ENCODE data around the gene OTUD3.
"Not testable (repeated sequence)": the region's sequence is repeated elsewhere in the genome, so short reads cannot be mapped to it uniquely, and the experiment has no call there.

The OTUD3 gene

DNA sequence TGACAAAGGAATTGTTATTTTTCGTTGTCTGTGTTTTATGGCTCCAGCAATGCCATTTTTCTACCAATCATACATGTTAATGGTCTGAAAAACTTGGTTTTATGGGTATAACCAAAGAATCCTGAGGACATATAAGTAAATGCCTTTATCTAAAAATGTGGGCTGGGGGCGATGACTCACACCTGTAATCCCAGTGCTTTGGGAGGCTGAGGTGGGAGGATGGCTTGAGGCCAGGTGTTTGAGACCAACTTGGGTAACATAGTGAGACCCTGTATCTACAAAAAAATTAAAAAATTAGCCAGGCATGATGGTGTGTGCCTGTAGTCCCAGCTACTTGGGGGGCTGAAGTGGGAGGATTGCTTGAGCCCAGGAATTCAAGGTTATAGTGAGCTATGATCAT is 12.7 kb upstream of the OTUD3 start:
- not testable (repeated sequence) for DNase-seq

DNA sequence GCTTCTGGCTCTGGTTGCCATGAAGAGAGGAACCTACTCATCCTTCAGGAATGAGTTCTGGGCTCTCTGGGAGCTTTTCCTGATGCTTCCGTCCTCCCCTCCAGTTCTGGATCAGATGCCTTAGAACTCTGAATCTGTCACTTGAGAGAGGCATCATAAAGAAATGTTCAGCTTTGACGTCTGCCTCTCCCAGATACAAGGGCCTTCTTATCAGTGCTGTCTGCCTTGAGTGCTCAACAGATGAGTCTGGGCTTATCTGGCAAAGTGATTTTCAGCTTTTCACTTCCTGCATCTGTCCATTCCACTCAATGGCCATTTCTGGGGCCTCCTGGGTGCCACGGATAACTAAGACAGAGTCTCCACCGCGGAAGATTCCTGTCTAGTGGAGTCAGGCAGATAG is 12.3 kb upstream of the OTUD3 start:
- DNase-seq: no peak

DNA sequence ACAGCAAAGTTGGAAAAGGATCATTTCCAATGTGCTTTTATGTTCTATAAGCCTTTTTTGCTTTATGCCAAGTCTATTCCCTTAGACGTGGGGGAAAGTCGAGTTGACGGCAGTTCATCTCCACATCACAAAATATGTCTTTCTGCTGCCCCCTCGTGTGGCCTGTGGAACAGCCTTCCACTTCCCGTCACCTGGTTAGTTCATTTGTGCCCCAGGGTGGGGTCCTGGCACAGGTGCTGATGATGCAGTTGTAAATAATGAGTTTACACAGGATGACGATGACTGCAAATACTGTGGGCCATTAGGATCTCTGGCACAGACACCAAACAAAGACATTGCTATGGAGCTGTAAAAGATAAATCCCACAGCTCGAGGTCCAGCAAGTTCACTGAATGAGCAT is 10.0 kb upstream of the OTUD3 start:
- DNase-seq: no peak

GRCh38 chr1:19877181-19877750 is 4.9 kb upstream of the OTUD3 start:
- DNase-seq: no peak

- no peak for DNase-seq
These were observed 4.2 kb upstream of the OTUD3 start for GRCh38 chr1:19877821-19878636.

DNA sequence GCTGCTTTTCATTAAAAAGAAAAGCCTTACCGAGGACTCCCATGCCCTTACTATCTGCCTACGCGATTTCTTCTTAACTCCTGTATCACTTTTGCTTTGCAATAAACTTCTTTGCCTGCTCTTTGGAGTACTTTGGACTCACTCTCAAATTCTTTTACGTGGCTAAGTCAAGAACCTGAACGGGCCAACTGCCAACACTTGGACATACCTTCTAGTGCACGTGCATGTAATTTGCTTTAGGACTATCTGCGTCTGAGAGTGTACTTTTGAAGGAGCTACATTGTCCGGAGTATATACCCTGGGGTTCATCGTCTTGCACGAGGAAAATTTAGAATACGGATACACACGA is 3.6 kb upstream of the OTUD3 start:
- DNase-seq: no peak

GRCh38 chr1:19879227-19879626 is 3.0 kb upstream of the OTUD3 start:
- no peak for DNase-seq

GRCh38 chr1:19879661-19880060 is 2.5 kb upstream of the OTUD3 start:
- no peak for DNase-seq

- DNase-seq: not testable (repeated sequence)
These were observed 1.4 kb upstream of the OTUD3 start for GRCh38 chr1:19880841-19881240.

DNA sequence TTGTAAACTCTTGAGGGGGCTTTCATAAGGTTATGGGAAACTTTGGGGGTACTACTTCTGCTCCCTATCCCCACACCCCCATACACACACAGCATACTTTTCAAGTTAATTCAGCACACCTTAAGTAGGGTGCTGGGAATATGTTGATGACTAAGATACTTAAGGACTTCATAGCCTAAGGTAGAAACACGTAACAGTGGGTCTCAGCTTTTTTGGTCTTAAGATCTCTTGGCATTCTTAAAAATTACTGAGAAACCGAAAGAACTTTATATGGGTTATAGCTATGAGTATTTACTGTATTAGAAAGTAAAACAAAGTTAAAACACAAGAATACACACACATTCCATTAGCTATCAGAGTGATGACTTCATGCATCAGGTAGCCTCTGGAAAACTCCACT is 2.1 kb downstream of the OTUD3 start:
- DNase-seq: no peak

- no peak for DNase-seq
These were observed 3.6 kb downstream of the OTUD3 start for GRCh38 chr1:19885821-19886220.

DNA sequence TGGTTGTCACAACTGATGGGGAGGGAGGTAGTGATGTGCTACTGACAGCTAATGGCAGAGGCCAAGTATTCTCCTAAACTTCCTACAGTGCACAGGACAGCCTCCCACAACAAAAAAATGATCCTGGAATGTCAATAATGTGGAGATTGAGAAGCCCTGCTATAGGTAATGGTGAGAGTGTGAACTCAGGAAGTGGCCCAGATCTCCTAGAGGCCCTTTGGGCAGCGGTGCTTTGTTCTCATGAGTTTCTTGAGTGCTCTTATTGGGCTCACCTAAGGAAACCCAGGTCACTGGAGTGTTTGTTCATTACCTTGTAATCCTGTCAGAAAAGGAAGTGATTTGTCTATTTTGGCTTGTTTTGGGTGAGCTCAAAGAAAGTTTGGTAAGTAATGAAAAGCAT is 5.9 kb downstream of the OTUD3 start:
- DNase-seq: no peak

- no peak for DNase-seq
These were observed 7.5 kb downstream of the OTUD3 start for GRCh38 chr1:19889656-19890055.

DNA sequence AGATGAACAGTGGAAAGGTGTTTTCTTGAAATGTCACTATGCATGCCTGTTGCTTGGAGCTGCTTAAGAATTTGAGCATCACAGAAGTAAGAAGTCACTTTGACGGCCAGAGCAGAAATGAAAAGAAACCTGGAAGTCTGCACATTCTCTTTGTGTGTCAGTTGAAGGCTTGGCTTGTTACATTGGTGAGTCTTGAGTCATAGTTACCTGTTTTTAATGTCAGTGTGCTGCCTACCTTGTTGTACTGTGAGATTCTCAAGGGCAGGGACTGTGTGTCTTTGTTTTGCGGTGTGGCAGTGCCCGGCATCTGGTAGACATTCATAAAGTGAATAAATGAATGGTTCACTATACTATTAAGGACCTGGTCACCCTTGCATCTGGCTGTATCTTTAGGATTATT is 9.9 kb downstream of the OTUD3 start:
- DNase-seq: no peak

DNA sequence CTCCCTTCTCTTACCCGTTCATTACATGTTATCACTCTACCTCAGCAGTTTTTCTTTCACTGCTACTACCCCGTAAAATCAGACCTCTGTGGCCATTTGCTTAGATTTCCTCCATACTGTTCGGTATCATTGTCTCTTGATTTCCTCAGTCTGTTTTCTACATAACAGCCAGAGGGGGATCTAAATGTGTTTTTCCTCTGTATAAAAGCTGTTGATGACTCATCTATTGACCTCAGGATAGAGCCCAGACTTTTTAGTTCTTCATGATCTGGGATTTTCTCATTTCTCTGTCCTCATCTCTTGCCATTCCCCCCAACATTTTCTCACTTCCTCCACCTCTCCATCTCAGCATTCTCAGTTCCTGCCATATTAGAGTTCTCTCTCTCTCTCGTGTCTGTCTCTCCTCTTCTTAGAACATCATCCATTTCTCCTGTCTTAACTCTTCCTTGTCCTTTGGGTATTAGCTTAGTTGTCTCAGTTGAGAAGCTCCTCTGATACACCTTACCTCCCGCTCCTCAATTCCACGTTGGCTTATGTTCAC is 10.5 kb downstream of the OTUD3 start:
- no peak for DNase-seq

- no peak for DNase-seq
These were observed 11.5 kb downstream of the OTUD3 start for GRCh38 chr1:19893687-19894086.

DNA sequence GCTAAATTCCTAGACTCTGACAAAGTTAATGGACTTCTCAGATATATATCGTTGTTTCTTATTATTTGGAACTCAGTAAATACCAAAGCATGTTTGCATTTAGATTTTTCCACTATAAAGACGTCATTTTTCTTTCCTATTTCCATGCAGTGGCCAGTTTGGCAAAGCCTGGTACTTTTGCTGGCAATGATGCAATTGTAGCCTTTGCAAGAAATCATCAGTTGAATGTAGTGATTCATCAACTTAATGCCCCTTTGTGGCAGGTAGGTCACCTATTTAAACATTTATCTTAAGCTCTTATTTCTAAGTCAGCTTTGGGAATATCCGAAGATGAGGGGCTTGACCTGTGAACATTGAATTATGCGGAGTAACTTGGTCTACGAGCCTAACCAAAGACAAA is 12.0 kb downstream of the OTUD3 start:
- no peak for DNase-seq

DNA sequence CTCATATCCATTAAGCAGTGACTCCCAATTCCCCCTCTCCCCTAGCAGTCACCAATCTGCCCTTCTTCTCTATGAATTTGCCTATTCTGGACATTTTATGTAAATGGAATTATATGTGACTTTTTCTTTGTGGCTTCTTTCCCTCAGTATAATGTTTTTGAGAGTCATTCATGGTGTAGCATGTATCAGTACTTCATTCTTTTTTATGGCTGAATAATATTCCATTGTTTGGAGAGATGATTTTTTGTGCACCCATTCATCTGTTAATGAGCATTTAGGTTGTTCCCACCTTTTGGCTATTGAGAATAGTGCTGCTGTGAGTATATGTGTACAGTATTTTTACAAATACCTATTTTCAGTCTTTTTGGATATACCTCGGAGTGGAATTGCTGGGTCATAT is 19.5 kb downstream of the OTUD3 start:
- DNase-seq: no peak

DNA sequence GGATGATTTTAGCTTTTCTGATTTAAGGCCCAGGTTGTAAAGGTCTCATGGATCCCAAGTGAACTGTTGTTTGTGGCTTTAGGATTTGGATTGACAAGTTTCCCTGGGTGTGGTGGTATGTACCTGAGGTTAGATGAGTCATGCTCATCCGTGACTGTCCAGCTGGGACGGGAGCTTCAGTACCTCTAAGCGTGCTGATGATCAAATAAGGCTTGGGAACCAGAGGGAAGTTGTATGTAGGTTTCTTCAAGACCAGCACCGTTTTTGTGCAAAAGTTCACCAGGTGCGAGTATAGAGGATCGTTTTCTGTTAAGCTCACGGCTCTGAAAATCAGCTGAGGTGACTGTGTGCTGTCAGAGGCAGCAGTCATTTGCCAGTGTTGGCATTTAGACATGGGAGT is 21.4 kb downstream of the OTUD3 start:
- no peak for DNase-seq

DNA sequence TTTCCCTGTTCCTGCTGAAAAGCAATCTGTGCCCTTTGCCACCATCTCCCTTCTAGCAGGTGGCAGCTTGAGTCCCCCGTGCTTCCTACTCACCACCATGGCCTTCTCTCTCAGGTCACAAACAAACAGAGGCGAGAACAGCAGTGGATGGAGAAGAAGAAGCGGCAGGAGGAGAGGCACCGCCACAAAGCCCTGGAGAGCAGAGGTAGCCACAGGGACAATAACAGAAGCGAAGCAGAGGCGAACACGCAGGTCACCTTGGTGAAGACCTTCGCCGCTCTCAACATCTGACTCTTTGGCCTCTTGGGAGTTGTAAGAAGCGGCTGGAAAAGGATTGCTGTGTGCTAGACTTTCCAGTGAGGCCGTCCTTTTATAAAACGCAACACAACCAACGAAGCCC is 25.3 kb downstream of the OTUD3 start:
- DNase-seq: no peak

- no peak for DNase-seq
These were observed 27.2 kb downstream of the OTUD3 start for GRCh38 chr1:19909392-19909791.

DNA sequence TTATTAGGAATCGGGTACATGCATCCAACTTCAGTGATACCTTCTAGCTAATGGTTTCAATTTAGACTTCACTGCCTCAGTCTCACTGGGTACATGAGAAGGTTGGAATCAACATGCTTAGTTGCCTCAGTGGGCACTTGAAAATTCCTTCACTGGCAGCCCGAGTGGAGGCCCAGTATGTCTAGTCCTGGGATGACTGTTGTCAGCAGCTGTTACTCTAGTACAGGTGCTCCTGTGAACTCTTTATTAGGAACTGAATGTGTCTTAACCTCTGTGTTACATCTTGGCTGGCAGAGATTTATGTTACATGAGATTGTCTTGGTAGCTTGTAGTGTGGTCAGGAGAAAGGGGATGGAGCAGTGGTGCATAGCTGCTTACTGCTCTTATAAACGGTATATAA is 27.8 kb downstream of the OTUD3 start:
- no peak for DNase-seq

DNA sequence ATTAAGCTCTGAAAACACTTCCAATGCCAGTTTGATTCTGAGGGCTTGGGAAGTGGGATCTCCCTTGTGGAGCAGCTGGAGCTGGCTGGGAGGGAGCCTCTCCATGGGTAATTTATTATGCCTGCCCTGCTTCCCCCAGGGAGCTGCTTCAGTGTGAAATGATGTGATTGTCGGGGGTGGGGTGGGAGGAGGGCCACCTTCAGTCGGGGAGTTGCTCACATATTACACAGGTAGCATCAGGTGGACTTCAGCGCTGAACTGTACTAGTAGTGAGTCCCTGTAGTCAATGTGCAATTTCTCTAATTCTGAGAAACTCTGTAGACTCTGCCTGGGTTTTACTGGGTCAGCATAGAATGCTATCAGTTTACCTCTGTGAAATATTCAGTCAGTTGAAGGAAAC is 28.5 kb downstream of the OTUD3 start:
- no peak for DNase-seq

DNA sequence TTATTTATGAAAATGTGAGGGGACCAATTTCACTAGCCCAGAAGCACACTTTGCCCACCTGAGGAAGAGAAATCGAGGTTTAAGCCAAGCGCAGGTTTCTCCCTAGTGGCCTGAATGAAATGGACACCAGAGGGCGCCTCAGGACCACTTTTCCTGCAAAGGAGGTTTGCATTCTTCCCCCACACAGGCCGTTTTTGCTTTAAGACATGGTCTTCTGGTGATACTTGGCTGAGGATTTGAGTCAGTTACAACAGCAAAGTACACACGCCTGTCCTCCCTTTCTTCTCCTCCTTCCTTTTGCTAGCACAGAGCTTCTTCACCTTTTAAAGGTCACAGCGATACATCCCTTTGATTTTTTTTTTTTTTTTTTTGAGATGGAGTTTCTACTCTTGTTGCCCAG is 35.9 kb downstream of the OTUD3 start:
- DNase-seq: peak; percentile 82 to 84
